ENCODE measurements around the gene DNAH5. TPM values are rescaled to one million over a fixed set of nuclear protein-coding genes. Genes with fewer than 3 reads are reported as not detected.

The DNAH5 gene
- total RNA-seq, 1 experiment from 2014 or later: 8.0 TPM

DNA sequence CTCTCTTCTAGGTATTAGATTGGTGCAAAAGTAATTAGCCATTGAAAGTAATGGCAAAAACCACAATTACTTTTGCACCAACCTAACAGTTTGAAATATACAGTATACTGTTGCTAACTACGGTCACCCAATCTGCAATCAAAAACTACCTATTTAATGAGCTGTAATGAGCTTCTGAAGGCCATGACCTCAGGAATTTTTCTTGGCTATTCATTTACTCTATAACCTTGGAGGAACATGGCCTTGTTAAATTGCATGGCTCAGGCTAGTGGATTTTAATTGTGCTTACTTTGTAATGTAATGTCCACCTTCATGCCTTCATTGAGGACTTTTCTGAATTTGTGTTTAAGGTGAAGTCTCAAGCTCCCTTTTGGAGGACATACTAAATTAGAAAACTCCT, 24.7 kb downstream of the DNAH5 start:
- H3K4me3 ChIP-seq (ENCODE audit: low read depth in 2 of 2, low read length in 2 of 2): no peak overlapping the region
- in situ Hi-C loops (cut with HindIII; ENCODE audit: low pct_unique_long_range_greater_than_20kb, low sequenced_read_pairs): no loop called here
- H3K4me1 ChIP-seq (ENCODE audit: control insufficient read depth, insufficient read depth, low read length): no peaks in the 10 kb centered on the region
- DNase-seq (ENCODE audit: low read depth, low spot score) (no peak), ATAC-seq (no peak)
- intact Hi-C loops (cut with micrococcal nuclease; ENCODE audit: unreplicated experiment): no loop called here
- no peak overlapping the region for H3K27ac ChIP-seq (ENCODE audit: low read length)
- no peaks in the 10 kb centered on the region for H3K9me3 ChIP-seq (ENCODE audit: control insufficient read depth, insufficient read depth, low read depth, low read length)
- no peaks in the 10 kb centered on the region for H3K27me3 ChIP-seq (ENCODE audit: control insufficient read depth, insufficient read depth, low read length)
- H3K36me3 ChIP-seq (ENCODE audit: control insufficient read depth, insufficient read depth, low read length): 0 out of 2 replicates have a peak, but pooled peaks cover 4% of the 10 kb centered on the region
- no peak for TF ChIP-seq REST (IDR thresholded peaks at IDR 0.05; ENCODE audit: insufficient read depth in 1 of 2, low read depth in 2 of 2, low read length in 1 of 2)
- TF ChIP-seq POLR2AphosphoS5 (IDR thresholded peaks at IDR 0.05; ENCODE audit: low read depth, low read length): no peak
- TF ChIP-seq, protein P1, sequence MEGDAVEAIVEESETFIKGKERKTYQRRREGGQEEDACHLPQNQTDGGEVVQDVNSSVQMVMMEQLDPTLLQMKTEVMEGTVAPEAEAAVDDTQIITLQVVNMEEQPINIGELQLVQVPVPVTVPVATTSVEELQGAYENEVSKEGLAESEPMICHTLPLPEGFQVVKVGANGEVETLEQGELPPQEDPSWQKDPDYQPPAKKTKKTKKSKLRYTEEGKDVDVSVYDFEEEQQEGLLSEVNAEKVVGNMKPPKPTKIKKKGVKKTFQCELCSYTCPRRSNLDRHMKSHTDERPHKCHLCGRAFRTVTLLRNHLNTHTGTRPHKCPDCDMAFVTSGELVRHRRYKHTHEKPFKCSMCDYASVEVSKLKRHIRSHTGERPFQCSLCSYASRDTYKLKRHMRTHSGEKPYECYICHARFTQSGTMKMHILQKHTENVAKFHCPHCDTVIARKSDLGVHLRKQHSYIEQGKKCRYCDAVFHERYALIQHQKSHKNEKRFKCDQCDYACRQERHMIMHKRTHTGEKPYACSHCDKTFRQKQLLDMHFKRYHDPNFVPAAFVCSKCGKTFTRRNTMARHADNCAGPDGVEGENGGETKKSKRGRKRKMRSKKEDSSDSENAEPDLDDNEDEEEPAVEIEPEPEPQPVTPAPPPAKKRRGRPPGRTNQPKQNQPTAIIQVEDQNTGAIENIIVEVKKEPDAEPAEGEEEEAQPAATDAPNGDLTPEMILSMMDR (IDR thresholded peaks at IDR 0.05): no peak
- TF ChIP-seq SIN3A (IDR thresholded peaks at IDR 0.05; ENCODE audit: borderline replicate concordance, insufficient read depth, low read depth, low read length): no peak
- no peak for TF ChIP-seq TCF7L2 (IDR thresholded peaks at IDR 0.05; ENCODE audit: low read depth, low read length)
- POLR2A ChIA-PET: no interaction called here
- CTCF ChIA-PET: no interaction called here
- BruUV-seq (replicated peaks): no TSS peak

DNA sequence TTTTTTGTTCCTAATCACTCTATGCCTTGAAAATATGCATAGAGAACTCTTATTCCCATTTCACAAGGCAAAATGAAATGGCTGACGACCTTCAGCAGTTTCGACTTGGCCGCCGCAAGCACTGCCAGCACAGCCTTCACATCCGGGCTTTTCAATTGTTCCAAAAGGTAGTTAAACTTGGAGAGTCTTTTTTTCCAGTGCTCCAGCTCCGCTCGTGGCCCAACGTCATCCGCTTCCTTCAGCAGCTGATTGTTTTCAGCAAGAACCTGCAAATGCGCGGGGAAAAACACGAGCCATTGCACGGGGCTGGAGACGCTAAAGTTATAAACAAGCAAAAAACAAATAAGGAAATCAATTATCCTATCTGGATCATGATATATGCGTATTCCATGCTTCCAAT, 25.4 kb downstream of the DNAH5 start:
- POLR2A ChIA-PET: no interaction called here

More for the DNA sequence above, 25.4 kb downstream of the DNAH5 start:
- in situ Hi-C loops (cut with HindIII; ENCODE audit: low pct_unique_long_range_greater_than_20kb, low sequenced_read_pairs): no loop called here
- CTCF ChIA-PET: no interaction called here
- intact Hi-C loops (cut with micrococcal nuclease; ENCODE audit: unreplicated experiment): no loop called here
- Histone ChIP-seq H3K9me3 (ENCODE audit: control insufficient read depth, insufficient read depth, low read depth, low read length) (no peaks in the 10 kb centered on the region), H3K27me3 (ENCODE audit: control insufficient read depth, insufficient read depth, low read length) (no peaks in the 10 kb centered on the region), H3K27ac (ENCODE audit: low read length) (no peak overlapping the region), H3K36me3 (ENCODE audit: control insufficient read depth, insufficient read depth, low read length) (0 out of 2 replicates have a peak, but pooled peaks cover 4% of the 10 kb centered on the region), H3K4me3 (ENCODE audit: low read depth in 2 of 2, low read length in 2 of 2) (no peak overlapping the region), H3K4me1 (ENCODE audit: control insufficient read depth, insufficient read depth, low read length) (no peaks in the 10 kb centered on the region)
- DNase-seq (ENCODE audit: low read depth, low spot score): no peak
- no TSS peak for BruUV-seq (replicated peaks)
- ATAC-seq: no peak
- TF ChIP-seq REST (IDR thresholded peaks at IDR 0.05; ENCODE audit: insufficient read depth in 1 of 2, low read depth in 2 of 2, low read length in 1 of 2) (no peak), POLR2AphosphoS5 (IDR thresholded peaks at IDR 0.05; ENCODE audit: low read depth, low read length) (no peak), TCF7L2 (IDR thresholded peaks at IDR 0.05; ENCODE audit: low read depth, low read length) (no peak), SIN3A (IDR thresholded peaks at IDR 0.05; ENCODE audit: borderline replicate concordance, insufficient read depth, low read depth, low read length) (no peak)
- TF ChIP-seq, protein P1 (IDR thresholded peaks at IDR 0.05): no peak
